Measurements from ENCODE around the gene C8A.

GRCh38 chr1:56833088-56833487, 21.5 kb upstream of the C8A start:
- no peak for TF ChIP-seq FOXP2 (optimal IDR thresholded peaks at IDR 0.05; ENCODE audit: borderline replicate concordance, extremely low read depth, extremely low read length, insufficient read depth)
- no peak for TF ChIP-seq REST (IDR thresholded peaks at IDR 0.05; ENCODE audit: insufficient read depth in 1 of 2, low read depth in 2 of 2, low read length in 2 of 2)
- TF ChIP-seq POLR2AphosphoS5 (IDR thresholded peaks at IDR 0.05; ENCODE audit: low read depth, low read length): no peak
- TF ChIP-seq SIN3A (IDR thresholded peaks at IDR 0.05; ENCODE audit: borderline replicate concordance, insufficient read depth, low read length): no peak

Data from PFSK-1 (cell line).